ENCODE results near the gene INCENP. TPM values are rescaled to one million over a fixed set of nuclear protein-coding genes. Genes with fewer than 3 reads are reported as not detected.

The INCENP gene
- polyA plus RNA-seq, 1 donor (not counting 4 experiments of a cell fraction or from before 2014, with no cell fraction given): 12.7 TPM

GRCh38 chr11:62133328-62134065 lies 9.7 kb downstream of the INCENP start:
- peaks cover 13% of the 10 kb centered on the region for H3K4me1 ChIP-seq (ENCODE audit: control insufficient read depth, extremely low read depth, insufficient read depth, low read length)
- no peaks in the 10 kb centered on the region for H3K27me3 ChIP-seq (ENCODE audit: control insufficient read depth, extremely low read depth, insufficient read depth, low read length)
- DNase-seq (ENCODE audit: low read depth, low spot score) (no peak), FAIRE-seq (no peak)
- peaks cover 81% of the 10 kb centered on the region for H3K79me2 ChIP-seq (ENCODE audit: control insufficient read depth, insufficient read depth, low read length)
- H3K27ac ChIP-seq (ENCODE audit: control insufficient read depth, insufficient read depth, low read length): no peak overlapping the region
- H3K9me1 ChIP-seq (ENCODE audit: control insufficient read depth, extremely low read depth, insufficient read depth, low read length): peaks cover 5% of the 10 kb centered on the region
- H3K36me3 ChIP-seq (ENCODE audit: control insufficient read depth in 2 of 2, extremely low read depth in 1 of 2, insufficient read depth in 2 of 2, low read length in 2 of 2): peaks cover 10 to 32% of the 10 kb centered on the region in 2 experiments
- H2AFZ ChIP-seq (ENCODE audit: control insufficient read depth, low read length): no peak overlapping the region
- dilution Hi-C loops (cut with MboI; ENCODE audit: extremely low pct_ligation_motif_present, low sequenced_read_pairs): no loop called here
- H3K9me3 ChIP-seq (ENCODE audit: control insufficient read depth, low read depth, low read length): no peaks in the 10 kb centered on the region
- H3K4me2 ChIP-seq (ENCODE audit: control insufficient read depth, extremely low read depth, insufficient read depth, low read depth, low read length): no peak overlapping the region
- no peak overlapping the region for H3K9ac ChIP-seq (ENCODE audit: control insufficient read depth, extremely low read depth, insufficient read depth, low read length)
- TF ChIP-seq, protein P1, sequence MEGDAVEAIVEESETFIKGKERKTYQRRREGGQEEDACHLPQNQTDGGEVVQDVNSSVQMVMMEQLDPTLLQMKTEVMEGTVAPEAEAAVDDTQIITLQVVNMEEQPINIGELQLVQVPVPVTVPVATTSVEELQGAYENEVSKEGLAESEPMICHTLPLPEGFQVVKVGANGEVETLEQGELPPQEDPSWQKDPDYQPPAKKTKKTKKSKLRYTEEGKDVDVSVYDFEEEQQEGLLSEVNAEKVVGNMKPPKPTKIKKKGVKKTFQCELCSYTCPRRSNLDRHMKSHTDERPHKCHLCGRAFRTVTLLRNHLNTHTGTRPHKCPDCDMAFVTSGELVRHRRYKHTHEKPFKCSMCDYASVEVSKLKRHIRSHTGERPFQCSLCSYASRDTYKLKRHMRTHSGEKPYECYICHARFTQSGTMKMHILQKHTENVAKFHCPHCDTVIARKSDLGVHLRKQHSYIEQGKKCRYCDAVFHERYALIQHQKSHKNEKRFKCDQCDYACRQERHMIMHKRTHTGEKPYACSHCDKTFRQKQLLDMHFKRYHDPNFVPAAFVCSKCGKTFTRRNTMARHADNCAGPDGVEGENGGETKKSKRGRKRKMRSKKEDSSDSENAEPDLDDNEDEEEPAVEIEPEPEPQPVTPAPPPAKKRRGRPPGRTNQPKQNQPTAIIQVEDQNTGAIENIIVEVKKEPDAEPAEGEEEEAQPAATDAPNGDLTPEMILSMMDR (optimal IDR thresholded peaks at IDR 0.05 in 1 of 3, IDR thresholded peaks at IDR 0.05 in 1 of 3, conservative IDR thresholded peaks at IDR 0.05 in 1 of 3; ENCODE audit: extremely low read depth in 1 of 3, insufficient read depth in 2 of 3, low read length in 3 of 3): no peak
- TF ChIP-seq EZH2 (IDR thresholded peaks at IDR 0.05; ENCODE audit: low read length): no peak
- H4K20me1 ChIP-seq (ENCODE audit: control insufficient read depth, extremely low read depth, insufficient read depth, low read length): peaks cover 3% of the 10 kb centered on the region
- H3K4me3 ChIP-seq (ENCODE audit: control insufficient read depth in 2 of 3, extremely low read depth in 1 of 3, insufficient read depth in 2 of 3, low read depth in 1 of 3, low read length in 3 of 3): no peak overlapping the region

DNA sequence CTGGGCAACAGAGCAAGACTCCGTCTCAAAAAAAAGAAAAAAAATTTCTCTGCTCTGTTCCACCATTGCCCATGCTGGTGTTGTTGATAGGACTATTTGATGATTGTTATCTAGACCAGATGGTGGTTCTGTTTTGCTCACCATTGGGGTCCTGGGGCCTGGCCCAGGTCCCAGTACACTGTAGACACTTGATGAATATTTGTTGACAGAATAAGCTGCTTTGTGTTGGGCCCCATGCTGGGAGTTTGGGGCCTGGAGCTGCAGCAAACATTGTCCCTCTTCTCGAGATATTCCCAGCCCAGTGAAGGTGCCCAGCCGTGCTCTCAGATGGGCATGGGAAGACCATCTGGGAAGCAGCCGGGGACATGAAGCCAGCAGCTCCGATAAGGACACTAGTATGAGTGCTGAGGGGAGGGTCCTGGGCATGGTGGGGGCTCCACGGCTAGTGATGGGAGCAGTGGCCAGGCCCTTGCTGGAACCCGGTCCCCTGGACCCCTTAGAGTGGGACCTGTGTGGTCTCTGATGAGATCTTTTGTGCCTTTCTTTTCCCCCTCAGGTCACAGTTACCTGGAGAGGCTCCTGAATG lies 13.6 kb downstream of the INCENP start:
- peaks cover under 1% of the 10 kb centered on the region for H4K20me1 ChIP-seq (ENCODE audit: control insufficient read depth, extremely low read depth, insufficient read depth, low read length)
- no peak overlapping the region for H3K27ac ChIP-seq (ENCODE audit: control insufficient read depth, insufficient read depth, low read length)
- no peaks in the 10 kb centered on the region for H3K27me3 ChIP-seq (ENCODE audit: control insufficient read depth, extremely low read depth, insufficient read depth, low read length)
- no peak overlapping the region for H2AFZ ChIP-seq (ENCODE audit: control insufficient read depth, low read length)
- H3K9me3 ChIP-seq (ENCODE audit: control insufficient read depth, low read depth, low read length): no peaks in the 10 kb centered on the region
- H3K4me2 ChIP-seq (ENCODE audit: control insufficient read depth, extremely low read depth, insufficient read depth, low read depth, low read length): no peak overlapping the region
- H3K36me3 ChIP-seq (ENCODE audit: control insufficient read depth in 2 of 2, extremely low read depth in 1 of 2, insufficient read depth in 2 of 2, low read length in 2 of 2): peaks cover 24 to 27% of the 10 kb centered on the region in 2 experiments
- no peak overlapping the region for H3K4me3 ChIP-seq (ENCODE audit: control insufficient read depth in 2 of 3, extremely low read depth in 1 of 3, insufficient read depth in 2 of 3, low read depth in 1 of 3, low read length in 3 of 3)
- peaks cover 43% of the 10 kb centered on the region for H3K79me2 ChIP-seq (ENCODE audit: control insufficient read depth, insufficient read depth, low read length)
- FAIRE-seq: no peak
- peaks cover 3% of the 10 kb centered on the region for H3K4me1 ChIP-seq (ENCODE audit: control insufficient read depth, extremely low read depth, insufficient read depth, low read length)
- H3K9ac ChIP-seq (ENCODE audit: control insufficient read depth, extremely low read depth, insufficient read depth, low read length): no peak overlapping the region
- dilution Hi-C loops (cut with MboI; ENCODE audit: extremely low pct_ligation_motif_present, low sequenced_read_pairs): no loop called here
- TF ChIP-seq, protein P1 (optimal IDR thresholded peaks at IDR 0.05 in 1 of 3, IDR thresholded peaks at IDR 0.05 in 1 of 3, conservative IDR thresholded peaks at IDR 0.05 in 1 of 3; ENCODE audit: extremely low read depth in 1 of 3, insufficient read depth in 2 of 3, low read length in 3 of 3): no peak
- no peak for TF ChIP-seq EZH2 (IDR thresholded peaks at IDR 0.05; ENCODE audit: low read length)
- peaks cover 2% of the 10 kb centered on the region for H3K9me1 ChIP-seq (ENCODE audit: control insufficient read depth, extremely low read depth, insufficient read depth, low read length)
- DNase-seq (ENCODE audit: low read depth, low spot score): no peak

All from keratinocyte (primary cell).